ENCODE measurements around the gene TFPI.
"Not testable (repeated sequence)": the region's sequence is repeated elsewhere in the genome, so short reads cannot be mapped to it uniquely, and the experiment has no call there.

Gene TFPI

DNA sequence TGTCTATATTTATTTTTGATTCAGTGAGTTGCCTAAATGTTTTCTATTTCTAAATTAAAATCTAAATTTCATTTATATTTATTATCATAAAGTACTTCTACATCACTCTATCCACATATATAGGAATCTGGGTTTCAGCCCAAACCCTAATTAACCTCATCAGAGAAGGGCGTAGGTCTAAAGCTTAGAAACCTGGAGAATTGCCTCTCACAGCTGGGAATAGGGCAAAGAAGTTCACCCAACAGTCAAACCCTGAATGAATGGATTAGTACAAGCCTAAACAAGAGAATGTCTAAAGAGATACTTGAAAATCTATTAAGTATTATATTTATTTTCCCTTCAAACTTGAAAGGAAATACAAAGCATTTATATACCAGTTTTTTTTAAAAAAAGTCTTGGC, 26.2 kb downstream of the TFPI start:
- no peak for DNase-seq (ENCODE audit: low read depth in 2 of 2)

DNA sequence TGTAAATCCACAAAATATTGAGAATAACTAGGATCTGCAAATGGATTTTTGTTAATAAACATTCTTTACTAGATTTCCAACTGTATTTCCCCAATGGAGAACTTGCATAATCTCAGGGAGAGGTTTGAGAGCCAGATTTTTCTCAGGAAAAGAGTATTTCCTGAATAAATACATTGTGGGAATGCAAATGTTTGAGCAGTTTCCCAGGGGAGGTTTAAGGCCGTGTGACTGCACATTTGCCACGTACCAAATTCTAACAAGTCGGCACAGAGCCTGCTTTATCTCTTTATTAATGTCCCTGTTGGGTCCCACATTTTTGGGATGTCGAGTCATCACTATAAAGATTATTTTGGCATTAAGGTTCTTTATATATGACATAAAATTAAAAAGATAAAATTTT, 27.0 kb downstream of the TFPI start:
- peak; percentile 37 for DNase-seq (ENCODE audit: low read depth in 2 of 2)

DNA sequence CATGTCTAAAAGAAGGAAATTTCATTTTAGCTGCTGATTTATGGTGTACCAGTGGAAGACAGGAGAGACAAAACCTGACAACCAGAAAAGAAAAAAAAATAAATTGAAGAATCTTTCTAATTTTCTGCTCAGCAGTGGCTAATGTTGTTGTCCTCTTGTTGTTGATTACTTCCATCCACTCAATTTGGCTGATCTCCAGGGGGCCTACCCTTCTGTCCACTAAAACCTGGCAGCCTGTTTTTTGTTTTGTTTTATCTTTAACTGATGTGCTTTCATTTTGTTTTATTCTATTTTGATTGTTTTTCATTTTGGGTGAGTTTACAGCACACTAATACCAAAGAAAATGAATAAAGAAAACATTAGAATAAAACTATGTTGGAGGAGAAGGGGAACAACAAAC, 27.4 kb downstream of the TFPI start:
- DNase-seq (ENCODE audit: low read depth in 2 of 2) = no peak

- no peak for DNase-seq (ENCODE audit: low read depth in 2 of 2)
These were observed 28.9 kb downstream of the TFPI start for GRCh38 chr2:187525163-187525900.

DNA sequence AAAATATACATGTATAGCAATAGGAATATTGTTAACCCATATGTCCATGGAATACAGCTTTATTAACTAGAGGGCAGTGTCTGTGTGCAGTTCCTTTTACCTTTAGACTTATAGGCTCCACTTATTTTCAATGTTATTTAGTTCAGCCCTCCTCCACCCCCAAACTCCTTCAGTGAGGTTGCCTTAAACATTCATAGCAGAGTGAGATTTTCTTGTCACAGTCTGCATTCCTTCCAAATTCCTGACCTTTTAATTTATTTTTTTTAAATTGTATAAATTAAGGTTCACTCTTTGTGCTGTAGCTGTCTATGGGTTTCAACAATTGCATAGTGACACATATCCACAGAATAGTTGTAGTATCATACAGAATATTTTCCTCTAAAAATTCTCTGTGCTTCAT, 30.9 kb downstream of the TFPI start:
- DNase-seq (ENCODE audit: low read depth in 2 of 2) = no peak

GRCh38 chr2:187520121-187520624, 34.1 kb downstream of the TFPI start:
- no peak for DNase-seq (ENCODE audit: low read depth in 2 of 2)

DNA sequence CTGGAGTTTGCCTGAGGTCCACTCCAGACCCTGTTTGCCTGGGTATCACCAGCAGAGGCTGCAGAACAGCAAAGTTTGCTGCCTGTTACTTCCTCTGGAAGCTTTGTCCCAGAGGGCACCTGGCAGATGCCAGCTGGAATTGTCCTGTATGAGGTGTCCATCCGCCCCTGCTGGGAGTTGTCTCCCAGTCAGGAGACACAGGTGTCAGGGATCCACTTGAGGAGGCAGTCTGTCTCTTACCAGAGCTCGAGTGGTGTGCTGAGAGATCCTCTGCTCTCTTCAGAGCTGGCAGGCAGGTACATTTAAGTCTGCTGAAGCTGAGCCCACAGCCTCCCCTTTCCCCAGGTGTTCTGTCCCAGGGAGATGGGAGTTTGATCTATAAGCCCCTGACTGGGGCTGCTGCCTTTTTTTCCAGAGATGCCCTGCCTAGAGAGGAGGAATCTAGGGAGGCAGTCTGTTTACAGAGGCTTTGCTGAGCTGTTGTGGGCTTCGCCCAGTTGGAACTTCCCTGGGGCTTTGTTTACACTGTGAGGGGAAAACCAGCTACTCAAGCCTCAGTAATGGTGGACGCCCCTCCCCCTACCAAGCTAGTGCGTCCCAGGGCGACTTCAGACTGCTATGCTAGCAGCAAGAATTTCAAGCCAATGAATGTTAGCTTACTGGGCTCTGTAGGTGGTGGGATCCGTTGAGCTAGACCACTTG, 34.7 kb downstream of the TFPI start:
- no peak for DNase-seq (ENCODE audit: low read depth in 2 of 2)

GRCh38 chr2:187517750-187518361, 36.4 kb downstream of the TFPI start:
- not testable (repeated sequence) for DNase-seq (ENCODE audit: low read depth in 2 of 2)

DNA sequence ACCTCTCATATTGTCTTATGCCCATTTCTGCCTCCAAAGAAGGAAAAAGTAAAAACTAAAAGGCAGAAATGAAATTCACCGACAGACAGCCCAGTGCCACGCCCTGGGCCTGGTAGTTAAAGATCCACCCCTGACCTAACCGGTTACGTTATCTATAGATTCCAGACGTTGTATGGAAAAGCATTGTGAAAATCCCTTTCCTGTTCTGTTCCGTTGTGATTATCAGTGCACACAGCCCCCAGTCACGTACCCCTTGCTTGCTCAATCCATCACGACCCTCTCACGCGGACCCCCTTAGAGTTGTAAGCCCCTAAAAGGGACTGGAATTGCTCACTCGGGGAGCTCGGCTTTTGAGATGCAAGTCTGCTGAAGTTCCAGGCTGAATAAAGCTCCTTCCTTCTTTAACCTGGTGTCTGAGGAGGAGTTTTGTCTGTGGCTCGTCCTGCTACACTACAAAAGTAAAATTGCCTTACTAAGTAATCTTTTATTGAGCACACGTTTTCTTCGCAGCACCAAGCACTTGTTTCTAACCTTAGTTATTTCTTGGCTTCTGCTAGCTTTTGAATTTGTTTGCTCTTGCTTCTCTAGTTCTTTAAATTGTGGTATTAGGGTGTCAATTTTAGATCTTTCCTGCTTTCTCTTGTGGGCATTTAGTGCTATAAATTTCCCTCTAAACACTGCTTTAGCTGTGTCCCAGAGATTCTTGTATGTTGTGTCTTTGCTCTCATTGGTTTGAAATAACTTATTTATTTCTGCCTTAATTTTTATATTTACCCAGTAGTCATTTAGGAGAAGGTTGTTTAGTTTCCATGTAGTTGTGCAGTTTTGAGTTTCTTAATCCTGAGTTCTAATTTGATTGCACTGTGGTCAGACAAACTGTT, 37.4 kb downstream of the TFPI start:
- DNase-seq (ENCODE audit: low read depth in 2 of 2) = not testable (repeated sequence)

- no peak for DNase-seq (ENCODE audit: low read depth in 2 of 2)
These were observed 39.3 kb downstream of the TFPI start for GRCh38 chr2:187514930-187515329.

GRCh38 chr2:187514235-187514829, 39.9 kb downstream of the TFPI start:
- DNase-seq (ENCODE audit: low read depth in 2 of 2) = not testable (repeated sequence)

DNA sequence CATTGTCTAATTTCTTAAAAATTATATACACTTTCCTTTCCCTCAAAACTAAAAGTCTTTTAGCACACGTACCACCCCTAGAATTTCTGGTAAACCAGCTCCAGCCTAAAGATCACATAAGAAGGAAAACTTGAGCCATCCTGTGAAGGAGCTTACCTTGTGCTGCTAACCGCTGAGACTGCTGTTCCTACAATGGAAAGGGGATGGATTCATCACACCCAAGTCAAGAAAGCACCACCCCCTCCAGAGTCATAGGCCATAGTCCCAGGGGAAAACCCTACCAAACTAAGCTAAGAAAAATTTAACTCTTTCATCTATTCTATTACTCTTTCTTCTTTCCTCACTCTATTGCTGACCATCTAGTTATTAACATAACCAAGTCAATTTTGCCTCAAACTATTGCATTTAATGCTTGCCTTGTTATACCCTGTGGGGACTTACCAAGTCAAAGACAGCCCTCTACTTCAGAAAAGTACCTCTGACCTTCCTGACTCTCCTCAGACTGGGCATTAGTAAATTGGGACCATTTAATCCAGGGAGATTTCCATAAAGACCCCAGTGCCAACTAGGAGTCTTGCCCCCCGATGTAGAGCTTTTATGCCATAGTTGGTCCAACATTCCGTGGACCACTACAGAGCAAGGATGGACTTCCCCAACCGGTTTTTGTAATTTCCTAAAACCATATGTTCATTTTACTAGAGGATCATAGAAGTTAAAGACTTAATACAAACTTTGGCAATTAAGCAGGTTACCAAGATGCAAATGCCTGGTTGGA, 40.6 kb downstream of the TFPI start:
- not testable (repeated sequence) for DNase-seq (ENCODE audit: low read depth in 2 of 2)

GRCh38 chr2:187511356-187512315, 42.6 kb downstream of the TFPI start:
- DNase-seq (ENCODE audit: low read depth in 2 of 2) = no peak

GRCh38 chr2:187510419-187511355, 43.5 kb downstream of the TFPI start:
- DNase-seq (ENCODE audit: low read depth in 2 of 2) = not testable (repeated sequence)

- DNase-seq (ENCODE audit: low read depth in 2 of 2) = no peak
These were observed 44.4 kb downstream of the TFPI start for GRCh38 chr2:187509667-187510417.

DNA sequence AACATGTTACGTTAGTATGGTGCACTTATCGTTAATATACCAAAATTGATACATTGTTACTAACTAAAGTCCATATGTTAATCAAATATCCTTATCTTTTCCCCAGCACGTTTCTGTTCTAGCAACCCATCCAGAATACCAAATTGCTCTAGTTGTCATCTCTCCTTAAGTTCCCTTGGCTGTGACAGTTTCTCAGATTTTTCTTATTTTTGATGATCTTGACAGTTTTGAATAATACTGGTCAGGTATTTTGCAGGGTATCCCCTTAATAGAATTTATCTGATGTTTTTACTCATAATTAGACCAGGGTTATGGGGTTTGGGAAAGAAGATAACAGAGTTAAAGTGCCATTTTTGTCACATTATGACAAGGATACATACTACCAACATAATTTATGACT, 47.8 kb downstream of the TFPI start:
- no peak for DNase-seq (ENCODE audit: low read depth in 2 of 2)

DNA sequence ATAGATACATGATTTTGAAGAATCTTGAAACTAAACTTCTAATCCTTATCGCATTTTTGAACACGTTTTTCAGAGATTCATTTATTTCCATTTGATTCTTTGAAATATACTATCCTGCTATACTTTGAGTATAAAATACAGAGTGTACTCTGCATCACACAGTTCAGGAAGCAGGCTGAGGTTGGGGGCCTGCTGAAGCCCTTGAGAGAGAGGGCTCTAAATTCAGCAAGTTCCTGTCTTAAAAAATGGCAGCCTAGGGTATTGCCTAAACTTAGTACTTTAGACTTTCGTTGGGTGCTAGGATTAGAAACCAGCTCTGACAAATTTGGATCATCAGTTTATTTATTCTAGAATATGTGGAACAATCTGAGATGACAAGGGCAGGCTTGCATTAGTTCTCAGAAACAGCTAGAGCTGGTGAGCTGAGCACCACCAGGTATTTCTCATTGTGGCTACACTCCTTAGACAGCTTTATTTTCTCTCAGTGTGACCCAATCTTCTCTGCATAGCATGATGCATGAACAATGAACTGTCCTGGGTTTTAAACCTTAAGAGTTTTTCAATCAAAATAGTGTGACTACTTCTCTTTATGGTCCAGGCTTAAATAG, 49.1 kb downstream of the TFPI start:
- DNase-seq (ENCODE audit: low read depth in 2 of 2) = no peak

All from fibroblast of skin of left biceps (primary cell).